Measurements from ENCODE around the gene ELL3. TPM values are rescaled to one million over a fixed set of nuclear protein-coding genes. Genes with fewer than 3 reads are reported as not detected.

Gene ELL3
- total RNA-seq, 2 donors from 2014 or later = 1.3 to 2.4 TPM

DNA sequence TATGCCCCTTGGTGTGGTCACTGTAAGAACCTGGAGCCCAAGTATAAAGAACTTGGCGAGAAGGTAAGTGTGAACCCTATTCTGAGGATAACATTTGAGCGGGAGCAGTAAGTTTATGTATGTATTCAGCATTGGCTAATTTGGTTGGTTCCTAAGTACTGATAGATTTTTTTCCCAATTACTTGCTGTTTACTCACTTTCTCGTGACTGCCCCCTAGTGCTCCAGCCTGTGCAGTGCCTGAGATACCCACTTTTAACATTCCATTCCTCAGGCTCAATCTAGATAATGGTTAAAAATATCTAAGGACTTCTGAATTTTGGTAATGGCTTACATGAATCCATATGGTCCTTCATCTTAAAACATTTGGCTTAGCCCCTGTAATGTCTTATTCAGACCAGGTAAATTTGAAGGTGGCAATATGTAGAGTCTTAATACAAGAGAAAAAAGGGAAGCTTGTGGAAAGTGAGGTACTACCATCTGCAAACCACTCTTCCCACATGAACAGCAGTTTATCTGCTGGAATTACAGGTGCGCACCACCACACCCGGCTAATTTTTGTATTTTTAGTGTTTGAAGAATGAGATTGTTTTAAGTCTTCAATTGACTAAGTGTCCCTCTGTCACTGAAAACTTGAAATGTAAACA lies 7.1 kb downstream of the ELL3 start:
- Histone ChIP-seq H3K9ac (ENCODE audit: extremely low read depth, low read length, poor library complexity, severe bottlenecking) (no peak overlapping the region), H3K9me3 (ENCODE audit: control insufficient read depth, low read length) (no peaks in the 10 kb centered on the region), H3K36me3 (ENCODE audit: control insufficient read depth, insufficient read depth, low read length) (peaks cover 89% of the 10 kb centered on the region), H3K27ac (ENCODE audit: low read depth, low read length) (no peak overlapping the region), H3K4me1 (ENCODE audit: control insufficient read depth, insufficient read depth, low read length) (no peaks in the 10 kb centered on the region), H3K4me3 (ENCODE audit: low read length) (no peak overlapping the region), H3K27me3 (ENCODE audit: control insufficient read depth, insufficient read depth, low read length, poor library complexity, severe bottlenecking) (no peaks in the 10 kb centered on the region)
- Mint-ChIP-seq H3K9me3 (no peaks in the 10 kb centered on the region), H3K36me3 (ENCODE audit: low read depth) (peaks cover 81% of the 10 kb centered on the region), H3K27me3 (ENCODE audit: insufficient read depth) (no peaks in the 10 kb centered on the region), H3K4me3 (no peak overlapping the region), H3K27ac (peak overlapping the region; percentile 64), H3K4me1 (no peaks in the 10 kb centered on the region)
- WGBS, 2 experiments (ENCODE audit: insufficient coverage in 1 of 2, insufficient read length in 1 of 2) = 64 to 92% methylated on average over 2 to 5 of the region's 5 CpGs
- TF ChIP-seq, protein P1, sequence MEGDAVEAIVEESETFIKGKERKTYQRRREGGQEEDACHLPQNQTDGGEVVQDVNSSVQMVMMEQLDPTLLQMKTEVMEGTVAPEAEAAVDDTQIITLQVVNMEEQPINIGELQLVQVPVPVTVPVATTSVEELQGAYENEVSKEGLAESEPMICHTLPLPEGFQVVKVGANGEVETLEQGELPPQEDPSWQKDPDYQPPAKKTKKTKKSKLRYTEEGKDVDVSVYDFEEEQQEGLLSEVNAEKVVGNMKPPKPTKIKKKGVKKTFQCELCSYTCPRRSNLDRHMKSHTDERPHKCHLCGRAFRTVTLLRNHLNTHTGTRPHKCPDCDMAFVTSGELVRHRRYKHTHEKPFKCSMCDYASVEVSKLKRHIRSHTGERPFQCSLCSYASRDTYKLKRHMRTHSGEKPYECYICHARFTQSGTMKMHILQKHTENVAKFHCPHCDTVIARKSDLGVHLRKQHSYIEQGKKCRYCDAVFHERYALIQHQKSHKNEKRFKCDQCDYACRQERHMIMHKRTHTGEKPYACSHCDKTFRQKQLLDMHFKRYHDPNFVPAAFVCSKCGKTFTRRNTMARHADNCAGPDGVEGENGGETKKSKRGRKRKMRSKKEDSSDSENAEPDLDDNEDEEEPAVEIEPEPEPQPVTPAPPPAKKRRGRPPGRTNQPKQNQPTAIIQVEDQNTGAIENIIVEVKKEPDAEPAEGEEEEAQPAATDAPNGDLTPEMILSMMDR (conservative IDR thresholded peaks at IDR 0.05) = peak; percentile 92
- peak; percentile 89 for DNase-seq

DNA sequence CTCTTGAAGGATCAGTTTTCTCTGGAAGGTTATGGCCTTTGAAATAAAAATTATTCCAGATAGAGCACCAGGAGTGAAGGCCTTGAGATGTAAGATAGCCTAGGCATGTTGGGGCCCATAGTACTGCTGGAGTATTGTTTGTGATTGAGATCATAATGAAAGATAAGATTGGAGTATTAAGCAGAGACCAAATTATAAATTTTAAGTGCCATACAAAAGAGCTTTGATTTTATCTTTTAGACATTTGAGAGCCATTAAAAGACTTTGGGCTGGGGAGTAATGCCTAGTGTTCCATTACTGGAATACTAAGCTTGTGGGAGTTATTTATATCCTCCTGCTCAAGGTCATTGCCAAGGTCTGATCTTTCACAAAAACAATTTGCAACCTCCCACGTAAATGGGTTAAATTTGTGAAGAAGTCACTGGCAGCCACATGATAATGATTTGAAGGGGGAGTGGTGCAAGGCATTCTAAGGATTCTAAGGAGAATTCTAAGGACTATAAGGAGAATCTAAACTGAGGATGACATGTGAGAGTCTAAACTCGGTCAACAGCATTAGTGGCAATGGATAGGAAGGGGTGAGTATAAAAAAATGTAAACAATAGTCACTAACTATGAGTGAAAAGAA lies 12.8 kb downstream of the ELL3 start:
- Mint-ChIP-seq H3K36me3 (ENCODE audit: low read depth) (peaks cover 85% of the 10 kb centered on the region), H3K9me3 (no peaks in the 10 kb centered on the region), H3K4me3 (no peak overlapping the region), H3K4me1 (no peaks in the 10 kb centered on the region), H3K27me3 (ENCODE audit: insufficient read depth) (no peaks in the 10 kb centered on the region), H3K27ac (no peak overlapping the region)
- H3K4me1 ChIP-seq (ENCODE audit: control insufficient read depth, insufficient read depth, low read length) = no peaks in the 10 kb centered on the region
- TF ChIP-seq, protein P1 (conservative IDR thresholded peaks at IDR 0.05) = no peak
- peaks cover 90% of the 10 kb centered on the region for H3K36me3 ChIP-seq (ENCODE audit: control insufficient read depth, insufficient read depth, low read length)
- DNase-seq = no peak
- H3K27me3 ChIP-seq (ENCODE audit: control insufficient read depth, insufficient read depth, low read length, poor library complexity, severe bottlenecking) = no peaks in the 10 kb centered on the region
- no peak overlapping the region for H3K27ac ChIP-seq (ENCODE audit: low read depth, low read length)
- no peak overlapping the region for H3K4me3 ChIP-seq (ENCODE audit: low read length)
- WGBS, 2 experiments (ENCODE audit: insufficient coverage in 1 of 2, insufficient read length in 1 of 2) = 92 to 100% methylated on average over 1 to 2 of the region's 2 CpGs
- H3K9me3 ChIP-seq (ENCODE audit: control insufficient read depth, low read length) = no peaks in the 10 kb centered on the region
- H3K9ac ChIP-seq (ENCODE audit: extremely low read depth, low read length, poor library complexity, severe bottlenecking) = no peak overlapping the region

DNA sequence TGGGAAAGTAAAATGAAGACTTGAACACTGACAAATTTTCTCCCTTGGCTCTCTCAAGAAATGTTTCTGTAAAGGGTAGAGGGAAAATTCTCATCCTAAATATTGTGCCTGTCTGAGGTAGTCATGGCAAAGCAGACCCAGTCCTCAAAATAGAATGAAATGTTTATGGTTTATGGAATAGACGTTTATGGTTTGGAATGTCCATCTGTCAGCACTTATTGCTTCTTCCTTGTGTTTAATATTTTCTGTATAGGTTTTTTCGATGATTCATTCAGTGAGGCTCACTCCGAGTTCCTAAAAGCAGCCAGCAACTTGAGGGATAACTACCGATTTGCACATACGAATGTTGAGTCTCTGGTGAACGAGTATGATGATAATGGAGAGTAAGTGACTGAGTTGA lies 13.9 kb downstream of the ELL3 start:
- H3K27ac ChIP-seq (ENCODE audit: low read depth, low read length) = no peak overlapping the region
- H3K4me1 Mint-ChIP-seq = no peaks in the 10 kb centered on the region
- no peak overlapping the region for H3K9ac ChIP-seq (ENCODE audit: extremely low read depth, low read length, poor library complexity, severe bottlenecking)
- no peaks in the 10 kb centered on the region for H3K27me3 ChIP-seq (ENCODE audit: control insufficient read depth, insufficient read depth, low read length, poor library complexity, severe bottlenecking)
- peaks cover 80% of the 10 kb centered on the region for H3K36me3 Mint-ChIP-seq (ENCODE audit: low read depth)
- H3K27ac Mint-ChIP-seq = peak overlapping the region; percentile 38
- no peak overlapping the region for H3K4me3 Mint-ChIP-seq
- no peaks in the 10 kb centered on the region for H3K4me1 ChIP-seq (ENCODE audit: control insufficient read depth, insufficient read depth, low read length)
- no peak for DNase-seq
- TF ChIP-seq, protein P1 (conservative IDR thresholded peaks at IDR 0.05) = no peak
- H3K4me3 ChIP-seq (ENCODE audit: low read length) = no peak overlapping the region
- peaks cover 90% of the 10 kb centered on the region for H3K36me3 ChIP-seq (ENCODE audit: control insufficient read depth, insufficient read depth, low read length)
- H3K9me3 ChIP-seq (ENCODE audit: control insufficient read depth, low read length) = no peaks in the 10 kb centered on the region
- WGBS, 2 experiments (ENCODE audit: insufficient coverage in 1 of 2, insufficient read length in 1 of 2) = 96% methylated on average over 4 to 6 of the region's 6 CpGs
- H3K27me3 Mint-ChIP-seq (ENCODE audit: insufficient read depth) = no peaks in the 10 kb centered on the region
- no peaks in the 10 kb centered on the region for H3K9me3 Mint-ChIP-seq

Data from endodermal cell (in vitro differentiated cells).